NCI-H345 (cell line): ENCODE measurements around the gene DHCR24.

ENCODE experiments used
- DNase-seq: peaks from one replicate; lab custom pipeline; 2025; lab: John Stamatoyannopoulos, UW

DHCR24 gene

GRCh38 chr1:54864460-54865208 is 22.4 kb downstream of the DHCR24 start:
- DNase-seq = no peak

- DNase-seq = no peak
Observed at GRCh38 chr1:54863267-54863665, 23.7 kb downstream of the DHCR24 start.

GRCh38 chr1:54861070-54861761 is 25.8 kb downstream of the DHCR24 start:
- DNase-seq = no peak

GRCh38 chr1:54859700-54860391 is 27.1 kb downstream of the DHCR24 start:
- no peak for DNase-seq

GRCh38 chr1:54857746-54858561 is 29.0 kb downstream of the DHCR24 start:
- DNase-seq = no peak

GRCh38 chr1:54857141-54857540 is 29.9 kb downstream of the DHCR24 start:
- DNase-seq = no peak

GRCh38 chr1:54854381-54855020 is 32.5 kb downstream of the DHCR24 start:
- no peak for DNase-seq

- DNase-seq = no peak
Observed at GRCh38 chr1:54853793-54854370, 33.1 kb downstream of the DHCR24 start.

- no peak for DNase-seq
Observed at GRCh38 chr1:54853096-54853792, 33.8 kb downstream of the DHCR24 start.

GRCh38 chr1:54851936-54852524 is 35.0 kb downstream of the DHCR24 start:
- DNase-seq = no peak

- no peak for DNase-seq
Observed at GRCh38 chr1:54851406-54851805, 35.6 kb downstream of the DHCR24 start.

GRCh38 chr1:54850737-54851136 is 36.3 kb downstream of the DHCR24 start:
- DNase-seq = no peak

- DNase-seq = no peak
Observed at GRCh38 chr1:54850069-54850730, 36.8 kb downstream of the DHCR24 start.

GRCh38 chr1:54849219-54850068 is 37.6 kb downstream of the DHCR24 start:
- DNase-seq = no peak

GRCh38 chr1:54848134-54848948 is 38.7 kb downstream of the DHCR24 start:
- DNase-seq = no peak

GRCh38 chr1:54846716-54847284 is 40.2 kb downstream of the DHCR24 start:
- no peak for DNase-seq

GRCh38 chr1:54846301-54846700 is 40.7 kb downstream of the DHCR24 start:
- DNase-seq = no peak
